HG02981 (cell line): ENCODE results near the gene GRID1.
"Not testable (repeated sequence)": the region's sequence is repeated elsewhere in the genome, so short reads cannot be mapped to it uniquely, and the experiment has no call there.

ENCODE experiments used
- ATAC-seq: cut with Tn5 transposase; IDR thresholded peaks from one replicate; pipeline ENCODE4 v1.9.1; 2021; ENCODE audit warnings: mild to moderate bottlenecking, moderate library complexity; ENCODE audit not compliant: unreplicated experiment

The GRID1 gene

GRCh38 chr10:86178401-86179152 lies 188.0 kb downstream of the GRID1 start:
- ATAC-seq, result peak; percentile 68

- no peak for ATAC-seq
These were observed 188.9 kb downstream of the GRID1 start for GRCh38 chr10:86177537-86178155.

- no peak for ATAC-seq
These were observed 189.6 kb downstream of the GRID1 start for GRCh38 chr10:86176850-86177536.

- not testable (repeated sequence) for ATAC-seq
These were observed 191.1 kb downstream of the GRID1 start for GRCh38 chr10:86175476-86175875.

- ATAC-seq, result no peak
These were observed 194.3 kb downstream of the GRID1 start for GRCh38 chr10:86172301-86172700.

- peak; percentile 59 for ATAC-seq
These were observed 196.1 kb downstream of the GRID1 start for GRCh38 chr10:86170255-86171108.

GRCh38 chr10:86169506-86170254 lies 196.9 kb downstream of the GRID1 start:
- no peak for ATAC-seq

- ATAC-seq, result no peak
These were observed 197.5 kb downstream of the GRID1 start for GRCh38 chr10:86169066-86169465.

GRCh38 chr10:86168256-86168655 lies 198.3 kb downstream of the GRID1 start:
- no peak for ATAC-seq

- no peak for ATAC-seq
These were observed 198.8 kb downstream of the GRID1 start for GRCh38 chr10:86167762-86168128.

GRCh38 chr10:86167121-86167761 lies 199.4 kb downstream of the GRID1 start:
- ATAC-seq, result no peak

- ATAC-seq, result no peak
These were observed 200.9 kb downstream of the GRID1 start for GRCh38 chr10:86165666-86166065.

- ATAC-seq, result no peak
These were observed 201.5 kb downstream of the GRID1 start for GRCh38 chr10:86164960-86165630.

- no peak for ATAC-seq
These were observed 202.3 kb downstream of the GRID1 start for GRCh38 chr10:86164174-86164774.

- no peak for ATAC-seq
These were observed 202.9 kb downstream of the GRID1 start for GRCh38 chr10:86163522-86164173.

GRCh38 chr10:86162696-86163400 lies 203.7 kb downstream of the GRID1 start:
- no peak for ATAC-seq

GRCh38 chr10:86162036-86162435 lies 204.6 kb downstream of the GRID1 start:
- no peak for ATAC-seq
